Neural progenitor cell (in vitro differentiated cells): ENCODE results near the gene TRAPPC4. TPM values are rescaled to one million over a fixed set of nuclear protein-coding genes. Genes with fewer than 3 reads are reported as not detected.

ENCODE experiments used
- DNase-seq: peaks from one replicate; pipeline ENCODE4 v3.0.0-alpha.2; 2016; ENCODE audit warnings: low spot score
- H2AFZ ChIP-seq: fragments of 200-600 bp; sonication (generic); replicated peaks from 2 replicates; pipeline ENCODE4 v1.6.1; 2016; ENCODE audit warnings: antibody characterized with exemption
- H3F3A ChIP-seq: fragments of 200-600 bp; sonication (generic); 2 replicates; pipeline ENCODE4 v1.6.1; 2016; ENCODE audit warnings: antibody characterized with exemption, low read depth
- H3K27ac ChIP-seq: fragments of 200-600 bp; sonication (generic); 2 replicates; pipeline ENCODE4 v1.5.1; 2016; ENCODE audit warnings: mild to moderate bottlenecking
- H3K27me3 ChIP-seq: fragments of 200-600 bp; sonication (generic); 2 replicates; pipeline ENCODE4 v1.6.1; 2016; ENCODE audit warnings: mild to moderate bottlenecking, moderate library complexity
- H3K36me3 ChIP-seq: fragments of 200-600 bp; sonication (generic); 2 replicates; pipeline ENCODE4 v1.5.1; 2016
- H3K4me1 ChIP-seq: fragments of 200-600 bp; sonication (generic); 2 replicates; pipeline ENCODE4 v1.6.1; 2016; ENCODE audit warnings: mixed run types
- H3K4me2 ChIP-seq: fragments of 200-600 bp; sonication (generic); 2 replicates; pipeline ENCODE4 v1.6.1; 2016
- H3K4me3 ChIP-seq: fragments of 200-600 bp; sonication (generic); 2 replicates; pipeline ENCODE4 v1.5.1; 2016
- H3K79me2 ChIP-seq: fragments of 200-600 bp; sonication (generic); 2 replicates; pipeline ENCODE4 v1.6.1; 2016; ENCODE audit warnings: low read depth
- H3K9ac ChIP-seq: fragments of 200-600 bp; sonication (generic); 2 replicates; pipeline ENCODE4 v1.6.1; 2016
- H3K9me3 ChIP-seq: fragments of 200-600 bp; sonication (generic); 2 replicates; pipeline ENCODE4 v1.5.1; 2016; ENCODE audit warnings: low read depth
- H4K20me1 ChIP-seq: fragments of 200-600 bp; sonication (generic); 2 replicates; pipeline ENCODE4 v1.6.1; 2016; ENCODE audit warnings: low read depth
- H3K27ac Mint-ChIP-seq: 3 replicates; pipeline ENCODE4 v1.8.0; 2021; ENCODE audit warnings: mixed read lengths
- H3K27me3 Mint-ChIP-seq: 2 replicates; pipeline ENCODE4 v1.8.0; 2022; ENCODE audit warnings: low read depth, mild to moderate bottlenecking, inconsistent platforms, moderate library complexity, mixed read lengths; ENCODE audit not compliant: insufficient read depth
- H3K36me3 Mint-ChIP-seq: 3 replicates; pipeline ENCODE4 v1.8.0; 2021; ENCODE audit warnings: mixed read lengths
- H3K4me1 Mint-ChIP-seq: 3 replicates; pipeline ENCODE4 v1.8.0; 2021; ENCODE audit warnings: mixed read lengths
- H3K4me3 Mint-ChIP-seq: 3 replicates; pipeline ENCODE4 v1.8.0; 2021; ENCODE audit warnings: mild to moderate bottlenecking, moderate library complexity, mixed read lengths
- H3K9me3 Mint-ChIP-seq: 3 replicates; pipeline ENCODE4 v1.8.0; 2020; ENCODE audit warnings: mixed read lengths
- EZH2 ChIP-seq: fragments of 200-600 bp; sonication (generic); IDR thresholded peaks from 2 replicates; pipeline ENCODE4 v1.6.1; 2017; ENCODE audit warnings: antibody characterized with exemption, mild to moderate bottlenecking, moderate library complexity
- EZH2phosphoT487 ChIP-seq: fragments of 200-600 bp; sonication (generic); IDR thresholded peaks from 2 replicates; pipeline ENCODE4 v1.6.1; 2017; ENCODE audit warnings: antibody characterized with exemption
- total RNA-seq: library from RNA; depleted of rRNA; stranded (reverse); fragments of >200 nt; gene quantifications from 2 replicates; pipeline ENCODE4 v1.2.3, GENCODE V29; 2015; ENCODE audit warnings: low replicate concordance
- TF ChIP-seq, protein P1 (sequence below): fragments of 200-600 bp; sonication (generic); IDR thresholded peaks from 2 replicates; pipeline ENCODE4 v1.5.1; 2017; ENCODE audit warnings: antibody characterized with exemption, mild to moderate bottlenecking

TRAPPC4 gene
- total RNA-seq, 1 donor from 2014 or later = 53.5 TPM

- Mint-ChIP-seq H3K4me3 (no peak overlapping the region), H3K9me3 (no peaks in the 10 kb centered on the region), H3K27me3 (peaks cover 4% of the 10 kb centered on the region), H3K36me3 (peaks cover 21% of the 10 kb centered on the region), H3K4me1 (peaks cover 20% of the 10 kb centered on the region), H3K27ac (no peak overlapping the region)
- Histone ChIP-seq H3K4me2 (no peak overlapping the region), H4K20me1 (peaks cover 22% of the 10 kb centered on the region), H3K27me3 (no peaks in the 10 kb centered on the region), H3K4me1 (peaks cover 10% of the 10 kb centered on the region), H3K9me3 (no peaks in the 10 kb centered on the region), H3K9ac (no peak overlapping the region), H3K79me2 (peaks cover 29% of the 10 kb centered on the region), H3F3A (peaks cover 37% of the 10 kb centered on the region), H3K4me3 (no peak overlapping the region), H3K36me3 (no peaks in the 10 kb centered on the region), H2AFZ (no peak overlapping the region), H3K27ac (no peak overlapping the region)
- TF ChIP-seq EZH2phosphoT487 (no peak), EZH2 (no peak)
- TF ChIP-seq, protein P1, sequence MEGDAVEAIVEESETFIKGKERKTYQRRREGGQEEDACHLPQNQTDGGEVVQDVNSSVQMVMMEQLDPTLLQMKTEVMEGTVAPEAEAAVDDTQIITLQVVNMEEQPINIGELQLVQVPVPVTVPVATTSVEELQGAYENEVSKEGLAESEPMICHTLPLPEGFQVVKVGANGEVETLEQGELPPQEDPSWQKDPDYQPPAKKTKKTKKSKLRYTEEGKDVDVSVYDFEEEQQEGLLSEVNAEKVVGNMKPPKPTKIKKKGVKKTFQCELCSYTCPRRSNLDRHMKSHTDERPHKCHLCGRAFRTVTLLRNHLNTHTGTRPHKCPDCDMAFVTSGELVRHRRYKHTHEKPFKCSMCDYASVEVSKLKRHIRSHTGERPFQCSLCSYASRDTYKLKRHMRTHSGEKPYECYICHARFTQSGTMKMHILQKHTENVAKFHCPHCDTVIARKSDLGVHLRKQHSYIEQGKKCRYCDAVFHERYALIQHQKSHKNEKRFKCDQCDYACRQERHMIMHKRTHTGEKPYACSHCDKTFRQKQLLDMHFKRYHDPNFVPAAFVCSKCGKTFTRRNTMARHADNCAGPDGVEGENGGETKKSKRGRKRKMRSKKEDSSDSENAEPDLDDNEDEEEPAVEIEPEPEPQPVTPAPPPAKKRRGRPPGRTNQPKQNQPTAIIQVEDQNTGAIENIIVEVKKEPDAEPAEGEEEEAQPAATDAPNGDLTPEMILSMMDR = no peak
- DNase-seq = no peak
Measured at GRCh38 chr11:119026970-119027369, 8.4 kb downstream of the TRAPPC4 start.

GRCh38 chr11:119027561-119028345, 9.2 kb downstream of the TRAPPC4 start:
- Histone ChIP-seq H4K20me1 (peaks cover 22% of the 10 kb centered on the region), H3K9ac (no peak overlapping the region), H3K4me3 (no peak overlapping the region), H3K27me3 (no peaks in the 10 kb centered on the region), H3K27ac (no peak overlapping the region), H3K4me2 (no peak overlapping the region), H3K79me2 (peaks cover 28% of the 10 kb centered on the region), H3K36me3 (no peaks in the 10 kb centered on the region), H3K9me3 (no peaks in the 10 kb centered on the region), H3F3A (peaks cover 37% of the 10 kb centered on the region), H3K4me1 (peaks cover 10% of the 10 kb centered on the region), H2AFZ (no peak overlapping the region)
- Mint-ChIP-seq H3K27me3 (peaks cover 4% of the 10 kb centered on the region), H3K4me1 (peaks cover 20% of the 10 kb centered on the region), H3K4me3 (peak overlapping the region; percentile 60), H3K9me3 (no peaks in the 10 kb centered on the region), H3K27ac (peak overlapping the region; percentile 69), H3K36me3 (peaks cover 19% of the 10 kb centered on the region)
- no peak for DNase-seq
- no peak for TF ChIP-seq EZH2phosphoT487

DNA sequence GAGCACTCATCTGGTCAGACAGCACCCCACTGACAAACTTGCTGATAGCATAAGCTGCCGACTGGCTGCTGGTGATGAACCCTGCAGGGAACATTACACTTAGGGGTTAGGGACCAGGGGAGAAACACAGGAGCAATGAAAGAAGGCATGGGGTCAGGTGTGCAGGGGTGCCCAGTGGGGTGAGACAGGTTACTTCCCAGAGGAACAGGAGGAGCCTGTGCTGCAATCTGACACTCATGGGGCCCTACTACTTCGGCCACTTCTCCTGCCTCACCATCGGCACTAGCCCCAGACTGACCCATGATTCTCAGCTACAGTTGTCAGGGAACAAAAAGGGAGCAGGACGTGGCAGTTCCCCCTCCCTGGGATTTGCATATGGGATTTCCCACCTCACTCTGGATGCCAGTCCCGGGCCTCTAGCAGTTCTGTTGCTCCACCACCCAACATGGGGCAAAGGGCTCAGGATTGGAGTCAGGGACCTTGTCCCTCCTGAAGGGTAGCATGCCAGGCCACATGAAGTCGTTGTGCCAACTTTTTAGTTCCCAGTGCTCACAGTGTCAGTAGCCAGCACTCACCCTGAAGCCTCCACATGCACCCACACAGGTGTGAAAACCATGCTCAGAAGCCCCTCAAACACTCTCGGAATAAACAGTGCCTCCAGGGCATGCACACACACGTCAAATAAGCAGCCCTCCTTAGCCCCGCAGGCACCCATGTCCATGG, 9.9 kb downstream of the TRAPPC4 start:
- H3K36me3 ChIP-seq = no peaks in the 10 kb centered on the region
- peak overlapping the region; percentile 86 for H3K4me2 ChIP-seq
- peaks cover 32% of the 10 kb centered on the region for H3F3A ChIP-seq
- H3K9me3 ChIP-seq = no peaks in the 10 kb centered on the region
- Mint-ChIP-seq H3K4me1 (peaks cover 20% of the 10 kb centered on the region), H3K27me3 (peaks cover 4% of the 10 kb centered on the region), H3K9me3 (no peaks in the 10 kb centered on the region), H3K4me3 (peak overlapping the region; percentile 84), H3K36me3 (peaks cover 17% of the 10 kb centered on the region), H3K27ac (no peak overlapping the region)
- H3K27me3 ChIP-seq = no peaks in the 10 kb centered on the region
- H3K27ac ChIP-seq = peak overlapping the region; percentile 65
- peak overlapping the region; percentile 71 for H3K4me3 ChIP-seq
- peaks cover 28% of the 10 kb centered on the region for H3K79me2 ChIP-seq
- peaks cover 10% of the 10 kb centered on the region for H3K4me1 ChIP-seq
- peaks cover 22% of the 10 kb centered on the region for H4K20me1 ChIP-seq
- TF ChIP-seq, protein P1 = no peak
- no peak for TF ChIP-seq EZH2
- TF ChIP-seq EZH2phosphoT487 = no peak
- no peak overlapping the region for H2AFZ ChIP-seq
- H3K9ac ChIP-seq = no peak overlapping the region
- DNase-seq = no peak

DNA sequence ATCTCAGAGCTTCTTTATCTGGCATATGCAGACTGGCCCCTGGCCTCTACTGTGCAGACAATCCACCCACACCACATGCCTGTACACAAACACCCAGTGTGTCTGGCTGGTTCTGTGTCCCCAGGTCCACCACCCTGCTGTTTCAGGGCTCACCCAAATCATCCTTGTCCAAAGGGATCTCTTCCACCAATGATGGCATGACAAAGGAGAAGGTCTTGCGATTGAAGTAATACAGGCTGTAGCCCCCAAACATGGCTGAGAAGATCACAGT, 10.4 kb downstream of the TRAPPC4 start:
- Histone ChIP-seq H3K4me2 (peak overlapping the region; percentile 86), H3K9me3 (no peaks in the 10 kb centered on the region), H3K79me2 (peaks cover 28% of the 10 kb centered on the region), H4K20me1 (peaks cover 22% of the 10 kb centered on the region), H3F3A (peaks cover 27% of the 10 kb centered on the region), H3K27ac (peak overlapping the region; percentile 65), H3K4me3 (peak overlapping the region; percentile 71), H3K9ac (no peak overlapping the region), H3K36me3 (no peaks in the 10 kb centered on the region), H2AFZ (no peak overlapping the region), H3K4me1 (peaks cover 10% of the 10 kb centered on the region), H3K27me3 (no peaks in the 10 kb centered on the region)
- peaks cover 20% of the 10 kb centered on the region for H3K4me1 Mint-ChIP-seq
- no peak for DNase-seq
- H3K9me3 Mint-ChIP-seq = no peaks in the 10 kb centered on the region
- no peak overlapping the region for H3K27ac Mint-ChIP-seq
- peaks cover 16% of the 10 kb centered on the region for H3K36me3 Mint-ChIP-seq
- H3K27me3 Mint-ChIP-seq = peaks cover 4% of the 10 kb centered on the region
- TF ChIP-seq EZH2phosphoT487 (no peak), EZH2 (no peak)
- TF ChIP-seq, protein P1 = no peak
- peak overlapping the region; percentile 84 for H3K4me3 Mint-ChIP-seq
